IMR-90 (cell line): ENCODE data around the gene RASSF5. TPM values are rescaled to one million over a fixed set of nuclear protein-coding genes. Genes with fewer than 3 reads are reported as not detected.

Source experiments
- ATAC-seq: fragments of 200-7000 bp; cut with Tn5 transposase; 2 replicates; pipeline ENCODE4 v1.9.1; 2020; ENCODE audit warnings: low read depth, mild to moderate bottlenecking, moderate library complexity
- BruUV-seq: library from RNA; stranded (reverse); fragments of 400-500 nt; replicated peaks from 2 replicates; lab custom pipeline; 2021; lab: Mats Ljungman, UMichigan
- CTCF ChIA-PET: fragments of 300-600 bp; formaldehyde crosslinking; extraction: SDS; loops from one replicate; lab custom pipeline; 2021; ENCODE audit warnings: antibody characterized with exemption; lab: Yijun Ruan, JAX
- POLR2A ChIA-PET: fragments of 300-600 bp; sonication (Branson Sonifier 250); formaldehyde crosslinking; loops from one replicate; lab custom pipeline; 2022; ENCODE audit warnings: antibody characterized with exemption; ENCODE audit not compliant: unreplicated experiment; lab: Charles Lee
- DNase-seq: peaks from one replicate; pipeline ENCODE4 v3.0.0; 2013
- H2AFZ ChIP-seq: replicated peaks from 2 replicates; pipeline ENCODE3; 2013; ENCODE audit warnings: low read length, mild to moderate bottlenecking; ENCODE audit not compliant: poor library complexity
- H2AK5ac ChIP-seq: 2 replicates; pipeline ENCODE4 v1.6.1; 2013; ENCODE audit warnings: low read depth, low read length, inconsistent platforms
- H2AK9ac ChIP-seq: replicated peaks from 2 replicates; pipeline ENCODE3; 2013; ENCODE audit warnings: mild to moderate bottlenecking, low read depth, low read length, moderate library complexity; ENCODE audit not compliant: poor library complexity
- H2BK120ac ChIP-seq: 2 replicates; pipeline ENCODE4 v1.6.1; 2013; ENCODE audit warnings: low read depth, low read length, inconsistent platforms
- H2BK15ac ChIP-seq: 3 replicates; pipeline ENCODE4 v1.6.1; 2013; ENCODE audit warnings: low read depth, low read length, inconsistent platforms
- H2BK20ac ChIP-seq: 2 replicates; pipeline ENCODE4 v1.6.1; 2013; ENCODE audit warnings: low read depth, mild to moderate bottlenecking, inconsistent platforms, low read length, moderate library complexity
- H2BK5ac ChIP-seq: 2 replicates; pipeline ENCODE4 v1.6.1; 2013; ENCODE audit warnings: mild to moderate bottlenecking, low read depth, low read length, inconsistent platforms; ENCODE audit not compliant: poor library complexity, severe bottlenecking
- H3K14ac ChIP-seq: replicated peaks from 2 replicates; pipeline ENCODE4 v1.6.1; 2013; ENCODE audit warnings: low read depth, low read length, inconsistent platforms
- H3K18ac ChIP-seq: 2 replicates; pipeline ENCODE4 v1.6.1; 2013; ENCODE audit warnings: low read depth, low read length, control low read depth
- H3K23ac ChIP-seq: 2 replicates; pipeline ENCODE4 v1.6.1; 2013; ENCODE audit warnings: low read depth, low read length, inconsistent platforms
- H3K27ac ChIP-seq: 2 replicates; pipeline ENCODE4 v1.5.1; 2013; ENCODE audit warnings: mild to moderate bottlenecking, control low read depth, low read length; ENCODE audit not compliant: insufficient read depth
- H3K27me3 ChIP-seq: 2 replicates; pipeline ENCODE4 v1.6.1; 2013; ENCODE audit warnings: low read length; ENCODE audit not compliant: control insufficient read depth, insufficient read depth
- H3K36me3 ChIP-seq: 2 replicates; pipeline ENCODE4 v1.6.1; 2013; ENCODE audit warnings: low read length, mixed read lengths; ENCODE audit not compliant: control insufficient read depth, insufficient read depth
- H3K4ac ChIP-seq: 2 replicates; pipeline ENCODE4 v1.6.1; 2013; ENCODE audit warnings: low read depth, low read length, inconsistent platforms
- H3K4me1 ChIP-seq: 2 replicates; pipeline ENCODE4 v1.6.1; 2013; ENCODE audit warnings: low read length, mixed read lengths; ENCODE audit not compliant: control insufficient read depth, insufficient read depth
- H3K4me2 ChIP-seq: 2 replicates; pipeline ENCODE4 v1.6.1; 2013; ENCODE audit warnings: low read depth, mild to moderate bottlenecking, control low read depth, low read length, moderate library complexity
- H3K4me3 ChIP-seq: 2 replicates; pipeline ENCODE4 v1.5.1; 2013; ENCODE audit warnings: low read depth, mild to moderate bottlenecking, control low read depth, low read length, moderate library complexity; ENCODE audit not compliant: insufficient read depth
- H3K56ac ChIP-seq: 2 replicates; pipeline ENCODE4 v1.6.1; 2013; ENCODE audit warnings: low read length, inconsistent platforms; ENCODE audit not compliant: insufficient read depth; ENCODE audit errors: extremely low read depth
- H3K79me1 ChIP-seq, 2 experiments: 2 replicates each; pipeline ENCODE4 v1.6.1; 2013; ENCODE audit warnings: low read length in 2 of 2, inconsistent platforms in 1 of 2, low read depth in 1 of 2
- H3K9ac ChIP-seq: 2 replicates; pipeline ENCODE4 v1.6.1; 2013; ENCODE audit warnings: low read depth, low read length, control low read depth
- H3K9me1 ChIP-seq: 2 replicates; pipeline ENCODE4 v1.6.1; 2013; ENCODE audit warnings: low read length, inconsistent platforms; ENCODE audit not compliant: insufficient read depth
- H3K9me3 ChIP-seq: 2 replicates; pipeline ENCODE4 v1.6.1; 2013; ENCODE audit warnings: low read length; ENCODE audit not compliant: control insufficient read depth, insufficient read depth
- H4K20me1 ChIP-seq: 2 replicates; pipeline ENCODE4 v1.6.1; 2013; ENCODE audit warnings: low read length, inconsistent platforms; ENCODE audit not compliant: insufficient read depth
- H4K5ac ChIP-seq: 2 replicates; pipeline ENCODE4 v1.6.1; 2013; ENCODE audit warnings: mild to moderate bottlenecking, low read depth, low read length, control low read depth
- H4K8ac ChIP-seq, 2 experiments: 2 replicates each; pipeline ENCODE4 v1.6.1; 2013; ENCODE audit warnings: low read depth in 2 of 2, low read length in 2 of 2, control low read depth in 1 of 2, inconsistent platforms in 1 of 2
- H4K91ac ChIP-seq: 2 replicates; pipeline ENCODE4 v1.6.1; 2013; ENCODE audit warnings: low read depth, low read length, inconsistent platforms; ENCODE audit not compliant: insufficient read depth
- CTCF ChIP-seq: conservative IDR thresholded peaks from 2 replicates; pipeline ENCODE4 v1.5.1; 2012; ENCODE audit warnings: mild to moderate bottlenecking, low read depth, low read length, improper control_type of control experiment
- FOS ChIP-seq: fragments of 150-350 bp; IDR thresholded peaks from 2 replicates; pipeline ENCODE4 v1.6.1; 2016; ENCODE audit warnings: low read depth, low read length
- MAZ ChIP-seq: IDR thresholded peaks from 2 replicates; pipeline ENCODE4 v1.6.1; 2012; ENCODE audit warnings: low read depth, mild to moderate bottlenecking, low read length, improper control_type of control experiment, moderate library complexity, borderline replicate concordance
- MXI1 ChIP-seq: IDR thresholded peaks from 2 replicates; pipeline ENCODE4 v1.6.1; 2012; ENCODE audit warnings: low read depth, mild to moderate bottlenecking, low read length, moderate library complexity, borderline replicate concordance
- RAD21 ChIP-seq: IDR thresholded peaks from 2 replicates; pipeline ENCODE4 v1.6.1; 2012; ENCODE audit warnings: low read length, improper control_type of control experiment
- RCOR1 ChIP-seq: IDR thresholded peaks from 2 replicates; pipeline ENCODE4 v1.6.1; 2012; ENCODE audit warnings: mild to moderate bottlenecking, low read length, improper control_type of control experiment; ENCODE audit not compliant: insufficient replicate concordance
- SMC3 ChIP-seq: fragments of 150-350 bp; IDR thresholded peaks from 2 replicates; pipeline ENCODE4 v1.6.1; 2016; ENCODE audit warnings: low read depth, mild to moderate bottlenecking, antibody characterized with exemption, low read length, moderate library complexity
- WGBS, 2 experiments: methylation state at CpG; one replicate each; pipeline versions ENCODE4 v1.1.5 to v1.1.7; 2013; ENCODE audit warnings: missing lambda C conversion rate in 2 of 2; ENCODE audit not compliant: insufficient read length in 1 of 2; ENCODE audit errors: extremely low coverage in 2 of 2; 5-methylcytosine and 5-hydroxymethylcytosine counted together
- dilution Hi-C: fragments of 300-500 bp; cut with HindIII; formaldehyde crosslinking; loops from one replicate; pipeline ENCODE4 v1.14.3; 2018; ENCODE audit warnings: low sequenced_read_pairs; ENCODE audit not compliant: unreplicated experiment
- in situ Hi-C: fragments of 300-500 bp; cut with MboI; formaldehyde crosslinking; loops from 3 replicates; pipeline ENCODE4 v1.14.3; 2019; ENCODE audit warnings: low sequenced_read_pairs, inconsistent platforms, mixed read lengths
- intact Hi-C: fragments of 100-400 bp; cut with micrococcal nuclease; formaldehyde crosslinking; loops from 2 replicates; pipeline ENCODE4 v1.10.0; 2022
- polyA plus RNA-seq, 3 experiments: library from polyadenylated mRNA; depleted of rRNA; stranded (reverse); fragments of >200 nt; gene quantifications; 2 replicates each; pipeline ENCODE4 v1.2.3, GENCODE V29; 2012; ENCODE audit warnings: low replicate concordance in 1 of 3
- total RNA-seq: library from RNA; depleted of rRNA; stranded (reverse); fragments of >200 nt; gene quantifications from 2 replicates; pipeline ENCODE4 v1.2.3, GENCODE V29; 2012

RASSF5 gene
- total and polyA plus RNA-seq, 2 of the 4 experiments (the other 2 are of a cell fraction): 0.18 to 1.1 TPM

DNA sequence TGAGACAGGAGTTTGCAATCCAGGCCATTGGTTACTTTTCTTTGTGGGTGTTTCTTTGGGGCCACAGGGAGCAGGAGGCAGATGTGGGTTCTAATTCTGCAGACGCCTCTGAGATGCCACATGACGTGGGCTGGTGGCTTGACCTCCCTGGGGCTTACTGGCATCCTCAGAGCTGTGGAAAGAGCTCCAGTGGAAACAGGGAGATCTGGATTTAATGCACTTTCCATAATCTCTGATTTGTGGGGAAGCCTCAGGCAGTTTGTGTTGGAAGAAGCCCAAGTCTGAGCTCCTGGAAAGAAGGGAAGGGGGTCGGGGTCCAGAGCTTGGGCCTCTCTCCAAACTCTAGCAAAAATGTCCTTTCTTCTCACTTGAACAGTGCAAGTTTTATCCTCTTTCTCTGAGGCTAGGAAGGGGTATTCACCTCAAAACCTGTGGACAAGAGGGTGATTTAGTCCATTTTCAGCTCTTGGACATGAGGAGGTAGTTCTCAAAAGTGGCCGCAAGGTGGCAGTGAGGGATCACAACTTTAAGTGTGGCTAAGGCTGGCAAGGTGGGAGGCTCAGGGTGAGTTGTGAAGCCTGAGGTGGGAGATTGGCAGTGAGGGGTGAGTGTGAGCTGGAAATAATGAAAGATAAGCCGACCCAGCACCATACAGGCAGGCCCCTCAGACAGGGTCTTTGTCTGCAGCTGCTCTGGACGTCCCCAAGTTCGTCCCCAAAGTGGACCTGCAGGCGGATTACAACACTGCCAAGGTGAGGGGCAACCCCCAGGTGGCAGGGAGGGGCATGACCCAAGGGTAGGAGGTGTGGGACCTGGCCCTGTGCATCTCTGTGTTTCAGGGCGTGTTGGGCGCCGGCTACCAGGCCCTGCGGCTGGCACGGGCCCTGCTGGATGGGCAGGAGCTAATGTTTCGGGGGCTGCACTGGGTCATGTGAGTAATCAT is 27.9 kb upstream of the RASSF5 start:
- Histone ChIP-seq H2BK20ac (no peak overlapping the region), H2AK5ac (peak overlapping the region; percentile 39; the same call in 1 of the 2 replicates), H3K27ac (no peak overlapping the region), H3K79me1 (peaks cover 0 to 7% of the 10 kb centered on the region in 2 experiments; a peak in 1 of 4 replicates), H4K20me1 (no peaks in the 10 kb centered on the region; the same call in 1 of the 2 replicates), H2AFZ (peak overlapping the region; percentile 76), H3K23ac (no peak overlapping the region), H3K4me1 (peaks cover 9% of the 10 kb centered on the region), H3K4me2 (no peak overlapping the region), H2BK120ac (no peak overlapping the region), H2BK15ac (0 out of 3 replicates have a peak overlapping the region, but pooled peaks have one; percentile 4), H3K4ac (no peak overlapping the region), H4K8ac (no peak overlapping the region), H3K14ac (no peak overlapping the region), H3K9ac (no peak overlapping the region), H3K56ac (no peak overlapping the region), H2AK9ac (peak overlapping the region; percentile 90), H2BK5ac (no peak overlapping the region), H4K91ac (no peak overlapping the region), H3K27me3 (no peaks in the 10 kb centered on the region), H3K9me1 (peaks cover 8% of the 10 kb centered on the region), H4K5ac (no peak overlapping the region), H3K9me3 (no peaks in the 10 kb centered on the region), H3K18ac (no peak overlapping the region), H3K36me3 (peaks cover 45% of the 10 kb centered on the region), H3K4me3 (no peak overlapping the region)
- in situ Hi-C loops (loop anchor here (5.0 to 10.0 kb wide), 3 partner anchors 63 to 435 kb away; no protein-coding TSS in a partner anchor), intact Hi-C loops (loop anchor here (1.0 to 10.0 kb wide), 4 partner anchors 21 to 505 kb away; no protein-coding TSS in a partner anchor), dilution Hi-C loops (no loop called here)
- peak; percentile 86 for ATAC-seq
- peak; percentile 82 for DNase-seq
- ChIA-PET POLR2A (no interaction called here), CTCF (interaction anchor here (0.6 to 1.7 kb wide), 12 partner anchors 8 to 214 kb away, joined by 3 to 10 read pairs (median 4); partner anchors contain the start of gene IKBKE)
- 83% methylated on average over 7 of the region's 14 CpGs; no CpG with 5 or more reads in 1 of the 2 experiments for WGBS, 2 experiments
- no peak for TF ChIP-seq FOS
- no peak for TF ChIP-seq RCOR1
- TF ChIP-seq RAD21: peak; percentile 76
- peak; percentile 79 for TF ChIP-seq SMC3
- no peak for TF ChIP-seq MAZ
- TF ChIP-seq CTCF: peak; percentile 79
- TF ChIP-seq MXI1: no peak
- BruUV-seq: no TSS peak
